GM08714 (cell line): Measurements from ENCODE around the gene G6PC3.

Experiments used
- H3K4me3 ChIP-seq: fragments of 200-500 bp; sonication (Bioruptor generic); 2 replicates; pipeline ENCODE4 v1.5.1; 2014; ENCODE audit warnings: mild to moderate bottlenecking, low read length, inconsistent platforms
- ZNF274 ChIP-seq: IDR thresholded peaks from 2 replicates; pipeline ENCODE4 v1.6.1; 2012; ENCODE audit warnings: mild to moderate bottlenecking, low read depth, low read length

Gene G6PC3

DNA sequence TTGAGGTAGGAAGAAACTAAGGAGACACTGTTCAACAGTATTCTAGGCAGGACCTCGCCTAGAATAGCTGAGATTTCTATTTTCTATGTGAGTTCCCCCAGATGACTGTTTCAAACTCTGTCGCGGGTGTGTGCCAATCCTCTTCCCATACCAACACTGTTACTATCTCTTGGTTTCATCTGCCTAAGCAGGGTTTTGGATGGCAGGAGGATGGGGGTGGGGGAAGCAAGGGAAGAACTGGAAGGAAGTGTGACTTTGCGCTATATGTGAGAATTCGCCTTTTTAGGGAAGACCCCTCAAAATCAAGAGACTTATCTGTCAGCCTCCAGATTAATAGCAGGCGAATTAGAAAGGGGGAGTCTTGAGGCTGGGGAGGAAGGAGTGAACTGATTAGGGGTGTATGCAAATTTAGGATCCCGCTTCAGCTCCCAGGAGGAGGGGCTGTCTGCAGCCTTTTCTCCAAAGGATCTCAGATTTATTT, 521 bp upstream of the G6PC3 start:
- peak overlapping the region; percentile 97 for H3K4me3 ChIP-seq
- no peak for TF ChIP-seq ZNF274

DNA sequence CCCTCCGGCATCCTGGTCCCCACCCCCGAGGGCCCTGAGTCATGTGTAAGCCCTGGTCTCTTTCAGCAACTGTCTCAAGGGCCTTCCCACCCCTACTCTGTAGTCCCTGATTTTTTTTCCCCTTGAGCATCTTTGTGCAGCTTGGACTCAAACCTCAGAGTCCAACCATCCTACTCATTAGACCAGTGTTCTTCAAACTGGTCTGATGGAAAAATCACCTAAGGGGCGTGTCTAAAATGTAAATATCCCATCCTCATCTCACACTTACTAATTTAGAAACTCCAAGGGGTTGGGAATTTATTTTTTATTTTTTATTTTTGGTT, 624 bp downstream of the G6PC3 start:
- TF ChIP-seq ZNF274, result no peak

DNA sequence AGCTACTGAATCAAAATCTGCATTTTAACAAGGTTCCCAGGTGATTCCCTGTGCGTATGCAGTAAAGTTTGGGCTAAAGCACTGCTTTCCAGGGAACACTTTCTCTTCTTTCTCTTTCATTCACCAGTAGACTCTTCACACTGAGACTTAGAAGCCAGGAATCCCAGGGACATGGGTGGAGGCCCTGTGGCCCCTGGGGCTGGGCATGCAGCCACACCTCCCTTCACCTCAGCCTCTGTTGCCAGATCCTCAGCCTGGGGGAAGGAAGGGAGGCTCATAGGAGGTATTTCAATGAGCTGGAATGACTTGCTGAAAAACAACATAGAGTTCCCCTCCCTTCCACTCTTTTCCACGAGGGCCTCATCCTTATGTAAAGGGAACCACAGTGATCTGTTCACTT, 1.2 kb downstream of the G6PC3 start:
- peak overlapping the region; percentile 97 for H3K4me3 ChIP-seq
- no peak for TF ChIP-seq ZNF274

More for the DNA sequence above, 624 bp downstream of the G6PC3 start:
- H3K4me3 ChIP-seq, result peak overlapping the region; percentile 97

DNA sequence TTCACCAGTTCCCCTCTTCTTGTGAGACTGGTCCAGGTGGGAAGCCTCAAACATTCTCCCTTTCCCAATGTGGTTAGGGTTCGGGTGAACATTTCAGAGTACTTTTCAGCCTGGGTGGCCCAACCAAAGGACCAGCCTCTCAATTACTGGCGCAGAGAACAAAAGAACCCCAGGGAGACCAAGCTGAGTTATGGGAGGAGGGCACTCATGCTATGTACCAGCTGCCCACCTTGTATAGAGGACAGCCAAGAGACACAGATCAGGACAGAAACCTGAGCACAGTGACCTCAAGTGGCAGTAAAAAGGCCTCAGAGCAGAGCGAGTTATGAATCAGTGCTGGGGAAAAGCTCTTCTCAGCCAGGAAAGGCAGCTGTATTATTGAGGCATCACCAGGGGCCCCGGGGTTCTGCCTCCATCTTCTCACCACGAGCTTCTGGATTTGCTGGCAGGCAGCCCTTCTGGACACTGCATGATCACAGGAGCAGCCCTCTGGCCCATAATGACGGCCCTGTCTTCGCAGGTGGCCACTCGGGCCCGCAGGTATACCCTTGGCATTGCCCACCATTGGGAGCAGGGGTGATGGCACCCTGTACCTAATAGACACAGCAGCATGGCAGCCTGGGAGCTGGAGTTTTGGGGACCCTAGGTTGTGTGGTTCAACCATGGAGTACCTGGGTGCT, 3.8 kb downstream of the G6PC3 start:
- no peak overlapping the region for H3K4me3 ChIP-seq
- no peak for TF ChIP-seq ZNF274

DNA sequence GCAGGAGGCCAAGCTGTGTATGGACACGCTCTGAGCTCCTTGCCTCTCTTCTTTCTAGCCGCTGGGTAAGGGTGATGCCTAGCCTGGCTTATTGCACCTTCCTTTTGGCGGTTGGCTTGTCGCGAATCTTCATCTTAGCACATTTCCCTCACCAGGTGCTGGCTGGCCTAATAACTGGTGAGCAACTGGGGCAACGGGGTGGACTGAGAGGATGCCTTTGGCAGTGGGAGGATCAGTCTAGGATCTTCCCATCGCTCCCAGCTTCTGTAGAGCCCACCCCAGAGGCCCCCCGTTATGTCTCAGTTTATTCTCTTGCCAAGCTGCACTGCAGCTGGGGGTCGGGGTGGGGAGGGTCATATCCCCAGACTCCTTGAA, 4.4 kb downstream of the G6PC3 start:
- no peak for TF ChIP-seq ZNF274
- H3K4me3 ChIP-seq, result no peak overlapping the region

DNA sequence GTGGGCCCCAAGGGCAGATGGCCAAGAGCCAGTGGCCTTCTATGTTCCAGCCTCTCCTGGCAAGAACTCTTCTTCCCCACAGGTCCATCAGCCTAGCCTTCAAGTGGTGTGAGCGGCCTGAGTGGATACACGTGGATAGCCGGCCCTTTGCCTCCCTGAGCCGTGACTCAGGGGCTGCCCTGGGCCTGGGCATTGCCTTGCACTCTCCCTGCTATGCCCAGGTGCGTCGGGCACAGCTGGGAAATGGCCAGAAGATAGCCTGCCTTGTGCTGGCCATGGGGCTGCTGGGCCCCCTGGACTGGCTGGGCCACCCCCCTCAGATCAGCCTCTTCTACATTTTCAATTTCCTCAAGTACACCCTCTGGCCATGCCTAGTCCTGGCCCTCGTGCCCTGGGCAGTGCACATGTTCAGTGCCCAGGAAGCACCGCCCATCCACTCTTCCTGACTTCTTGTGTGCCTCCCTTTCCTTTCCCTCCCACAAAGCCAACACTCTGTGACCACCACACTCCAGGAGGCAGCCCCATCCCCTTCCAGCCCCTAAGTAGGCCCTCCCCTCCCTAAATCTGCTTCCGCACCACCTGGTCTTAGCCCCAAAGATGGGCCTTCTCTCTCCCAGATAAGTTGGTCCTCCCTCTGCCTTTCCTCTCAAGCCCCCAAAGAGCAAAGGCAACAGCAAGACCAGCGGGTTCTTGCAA, 5.2 kb downstream of the G6PC3 start:
- H3K4me3 ChIP-seq, result no peak overlapping the region
- TF ChIP-seq ZNF274, result no peak

DNA sequence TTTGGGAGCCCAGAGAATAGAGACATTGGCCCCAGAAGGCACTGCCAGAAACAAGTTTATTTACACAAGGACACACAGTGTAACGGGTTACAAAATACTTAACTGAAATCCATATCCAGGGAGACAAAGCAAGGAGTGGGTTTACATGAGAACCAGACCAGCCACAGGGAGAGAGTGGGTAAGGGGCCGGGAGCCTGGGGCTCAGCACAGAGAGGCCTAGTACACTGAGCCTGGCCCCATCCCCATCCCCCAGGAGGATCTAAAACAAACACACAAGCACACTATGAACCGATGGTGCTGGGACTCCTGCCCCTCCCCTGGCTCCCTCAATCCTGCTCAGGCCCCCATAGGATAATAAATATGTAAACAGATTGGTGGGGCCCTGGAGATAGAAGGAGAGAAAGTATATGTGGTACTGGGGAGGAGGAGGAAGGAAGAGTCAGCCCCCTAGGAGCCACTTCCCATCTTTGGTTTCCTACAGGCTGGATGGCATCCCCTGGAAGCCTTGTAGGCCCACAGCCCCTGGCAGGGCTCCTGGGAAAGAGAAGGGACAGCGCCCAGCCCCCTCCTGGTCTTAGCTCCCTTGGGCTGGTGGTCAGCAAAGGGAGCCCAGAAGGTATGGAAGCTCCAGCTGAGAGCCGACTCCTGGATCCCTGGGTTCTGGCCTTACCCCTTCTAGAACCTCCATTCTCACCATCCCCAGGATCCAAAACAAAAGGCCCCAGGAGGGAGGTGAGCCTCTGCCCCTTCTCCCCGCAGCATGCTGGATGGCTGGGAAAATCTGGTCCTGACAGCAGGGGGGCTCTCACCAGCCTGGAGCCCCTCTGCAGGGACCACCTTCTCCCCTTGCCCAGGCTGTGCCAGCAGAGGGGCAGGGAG, 6.4 kb downstream of the G6PC3 start:
- no peak for TF ChIP-seq ZNF274
- H3K4me3 ChIP-seq, result no peak overlapping the region

DNA sequence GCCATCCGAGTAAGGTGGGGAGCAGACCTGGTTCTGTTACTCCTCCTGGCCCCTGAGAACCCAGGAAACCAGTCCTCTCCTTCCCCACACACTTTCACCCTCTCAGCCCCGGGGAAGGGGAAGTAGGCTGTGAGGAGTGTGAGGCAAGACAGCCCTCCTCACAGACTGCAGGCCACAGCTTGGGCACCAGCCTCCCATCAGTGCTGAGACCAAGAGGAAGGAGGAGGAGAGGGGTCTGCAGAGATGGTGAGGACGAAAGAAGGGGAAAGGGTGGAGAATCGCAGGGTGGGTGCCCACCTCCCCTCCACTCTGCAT, 7.0 kb downstream of the G6PC3 start:
- TF ChIP-seq ZNF274, result no peak
- H3K4me3 ChIP-seq, result no peak overlapping the region

DNA sequence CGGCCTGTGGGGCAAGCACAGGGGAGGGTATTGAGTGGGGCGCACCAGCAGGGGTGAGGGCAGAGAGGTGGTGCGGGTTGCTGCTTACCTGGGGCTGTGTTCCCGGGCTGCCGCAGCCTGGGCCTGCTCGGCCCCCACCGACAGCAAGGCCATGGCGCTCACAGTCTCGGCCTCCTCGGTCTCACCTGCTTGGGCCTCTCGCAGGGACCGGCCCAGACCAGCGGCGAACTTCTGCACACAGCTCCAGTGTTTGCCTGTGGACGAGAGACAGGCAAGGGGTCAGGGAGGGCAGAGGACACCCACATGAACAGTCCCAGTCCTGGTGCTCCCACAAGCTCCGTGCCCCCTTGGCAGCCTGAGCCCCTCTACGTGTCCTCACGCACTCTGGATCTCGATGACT, 7.9 kb downstream of the G6PC3 start:
- TF ChIP-seq ZNF274, result no peak
- H3K4me3 ChIP-seq, result no peak overlapping the region

DNA sequence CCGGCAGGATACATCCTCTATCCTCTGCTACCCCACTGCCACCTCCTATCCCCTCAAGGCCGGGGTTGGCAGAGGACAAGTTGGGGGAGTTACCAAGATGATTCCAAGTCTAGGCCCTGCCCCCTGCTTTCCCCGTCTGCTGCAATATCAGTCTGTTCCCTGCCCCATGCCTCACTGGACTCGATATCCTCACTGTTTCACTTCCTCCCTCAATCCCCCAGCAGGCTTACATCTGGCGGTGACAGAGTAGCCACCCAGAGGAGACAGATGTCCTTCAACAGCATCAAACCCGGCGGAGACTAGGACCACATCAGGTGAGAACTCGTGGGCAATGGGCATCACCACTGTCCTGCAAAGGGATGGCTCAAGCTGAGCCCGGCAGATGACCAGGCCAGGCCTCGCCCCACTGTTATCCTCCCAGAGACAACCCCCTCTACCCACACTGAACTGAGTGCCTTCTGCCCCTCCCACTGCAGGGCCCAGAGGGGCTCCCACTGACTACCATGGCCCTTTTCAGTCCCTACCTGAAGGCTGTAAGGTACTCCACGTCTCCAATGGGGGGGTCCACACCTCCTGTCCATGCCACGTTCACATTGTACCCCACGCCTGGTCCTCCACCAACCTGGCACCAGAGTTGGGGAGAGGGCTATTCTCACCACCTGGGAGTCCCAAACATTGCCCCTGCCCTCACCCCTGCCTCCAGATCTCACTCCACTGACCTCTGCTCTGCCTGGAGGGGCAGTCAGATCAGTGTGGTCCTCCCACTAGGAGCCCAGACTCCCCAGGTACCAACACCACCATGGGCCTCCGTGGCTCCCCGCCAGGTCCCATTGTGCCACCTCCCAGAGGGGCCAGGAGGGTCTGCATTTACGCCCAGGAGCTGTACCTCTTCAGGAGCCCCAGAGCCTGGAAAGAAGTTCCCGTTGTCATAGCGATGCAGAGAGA, 9.6 kb downstream of the G6PC3 start:
- TF ChIP-seq ZNF274, result no peak
- H3K4me3 ChIP-seq, result no peak overlapping the region

DNA sequence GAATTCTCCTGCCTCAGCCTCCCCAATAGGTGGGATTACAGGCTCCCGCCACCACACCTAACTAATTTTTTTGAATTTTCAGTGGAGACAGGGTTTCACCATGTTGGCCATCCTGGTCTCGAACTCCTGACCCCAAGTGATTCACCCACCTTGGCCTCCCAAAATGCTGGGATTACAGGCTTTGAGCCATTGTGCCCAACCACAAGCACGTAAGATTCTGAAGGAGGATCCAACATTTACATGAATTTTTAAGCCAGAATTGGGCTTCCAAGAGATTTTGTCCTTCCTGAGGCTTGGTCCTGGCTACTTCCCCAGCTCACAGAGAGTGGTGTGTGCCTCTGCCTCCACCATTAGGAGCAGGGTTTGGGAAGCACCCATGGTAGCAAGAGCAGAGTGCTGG, 11.1 kb downstream of the G6PC3 start:
- TF ChIP-seq ZNF274, result no peak
- H3K4me3 ChIP-seq, result no peak overlapping the region

DNA sequence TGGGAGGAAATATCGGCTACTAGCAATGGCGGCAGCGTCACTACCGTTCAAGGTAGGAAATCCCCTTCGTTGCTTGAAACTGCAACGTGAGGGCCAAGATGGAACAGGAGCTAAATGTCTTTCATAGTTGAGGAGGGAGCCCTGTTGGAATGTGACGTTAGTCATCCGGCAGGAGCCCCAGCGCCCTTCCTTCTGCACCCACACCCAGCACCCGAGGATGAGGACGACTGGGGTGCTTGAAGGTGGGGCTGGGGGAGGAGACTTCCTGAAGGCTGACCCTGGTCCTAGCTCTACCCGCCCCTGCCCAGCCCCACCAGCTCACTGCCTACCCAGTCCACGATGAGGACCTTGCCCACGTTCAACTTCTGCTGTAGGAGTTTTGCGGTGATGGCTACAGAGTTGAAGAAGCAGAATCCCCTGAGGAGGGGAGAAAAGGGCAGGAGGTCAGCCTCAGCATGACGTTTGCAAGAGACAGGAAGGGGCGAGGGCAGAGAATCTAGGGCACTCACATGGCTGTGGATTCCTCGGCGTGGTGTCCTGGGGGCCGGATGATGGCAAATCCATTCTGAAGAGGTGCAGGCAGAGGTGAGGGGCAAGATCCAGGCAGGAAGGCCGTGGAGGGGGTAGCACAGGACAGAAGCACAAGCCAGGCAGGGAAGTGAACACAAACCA, 11.9 kb downstream of the G6PC3 start:
- no peak for TF ChIP-seq ZNF274

DNA sequence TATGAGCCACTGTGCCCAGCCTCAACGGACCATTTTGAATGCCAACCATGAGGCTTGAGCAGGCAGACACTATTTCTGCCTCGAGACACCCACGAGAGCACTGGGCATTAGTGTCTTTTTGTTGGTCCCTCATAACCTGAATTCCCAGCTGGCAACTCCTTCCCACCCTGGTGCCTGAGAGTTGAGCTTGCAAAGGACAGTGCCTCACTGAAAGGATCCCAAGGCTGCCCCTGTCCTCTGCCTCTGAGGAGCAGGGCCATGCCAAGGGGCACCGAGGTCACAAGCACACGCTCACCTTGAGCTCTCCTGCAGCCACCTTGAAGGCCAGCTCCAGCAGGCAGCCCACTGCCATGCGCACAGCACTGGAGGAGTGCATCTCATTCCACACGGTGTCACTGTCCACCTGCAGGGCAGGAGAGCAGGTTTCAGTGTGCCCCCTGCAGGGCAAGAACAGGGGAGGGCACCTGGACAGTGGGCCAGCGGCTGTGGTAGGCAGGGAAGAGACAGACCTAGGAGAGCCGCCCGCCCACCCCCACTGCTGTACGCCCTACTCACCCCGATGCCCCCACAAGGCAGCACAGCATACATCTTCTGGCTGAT, 12.8 kb downstream of the G6PC3 start:
- H3K4me3 ChIP-seq, result no peak overlapping the region
- TF ChIP-seq ZNF274, result no peak

More for the DNA sequence above, 11.9 kb downstream of the G6PC3 start:
- no peak overlapping the region for H3K4me3 ChIP-seq

DNA sequence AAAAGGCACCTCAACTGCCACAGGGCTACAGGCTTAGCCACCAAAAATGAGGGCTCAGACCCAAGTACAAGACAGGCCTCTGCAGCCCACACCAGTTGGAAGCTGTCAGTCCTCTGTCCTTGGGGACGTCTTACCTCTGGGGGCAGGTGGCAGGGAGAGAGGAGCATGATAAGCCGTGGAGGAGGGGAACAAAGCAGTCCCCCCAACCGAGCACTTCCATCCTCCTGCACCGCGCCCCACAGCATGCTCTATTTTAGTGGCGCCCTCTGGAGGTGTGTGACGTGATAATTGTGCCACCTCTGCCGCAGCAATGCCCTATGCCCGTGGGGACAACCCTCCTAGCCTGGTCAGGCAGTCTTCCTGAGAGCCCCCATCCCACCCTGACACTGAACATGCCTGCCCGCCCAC, 13.6 kb downstream of the G6PC3 start:
- TF ChIP-seq ZNF274, result no peak
- H3K4me3 ChIP-seq, result no peak overlapping the region
